Mononuclear cell (primary cell): Measurements from ENCODE around the gene SCCPDH. TPM values are rescaled to one million over a fixed set of nuclear protein-coding genes. Genes with fewer than 3 reads are reported as not detected.
"Not testable (repeated sequence)": the region's sequence is repeated elsewhere in the genome, so short reads cannot be mapped to it uniquely, and the experiment has no call there.

Experiments
- H3K27me3 ChIP-seq: 2 replicates; pipeline ENCODE4 v1.6.0; 2011; ENCODE audit warnings: low read length, control low read depth; ENCODE audit not compliant: insufficient read depth
- H3K4me1 ChIP-seq: 2 replicates; pipeline ENCODE4 v1.5.1; 2011; ENCODE audit warnings: mild to moderate bottlenecking, low read length, control low read depth; ENCODE audit not compliant: insufficient read depth
- H3K4me3 ChIP-seq: 2 replicates; pipeline ENCODE4 v1.5.1; 2011; ENCODE audit warnings: mild to moderate bottlenecking, low read length, moderate library complexity
- H3K9me3 ChIP-seq: 2 replicates; pipeline ENCODE4 v1.5.1; 2011; ENCODE audit warnings: low read depth, mild to moderate bottlenecking, control low read depth, low read length
- total RNA-seq: library from RNA; depleted of rRNA; stranded (reverse); fragments of >200 nt; gene quantifications from one replicate; pipeline ENCODE4 v1.2.3, GENCODE V29; 2012

Gene SCCPDH
- total RNA-seq, 1 donor, result 8.6 TPM

DNA sequence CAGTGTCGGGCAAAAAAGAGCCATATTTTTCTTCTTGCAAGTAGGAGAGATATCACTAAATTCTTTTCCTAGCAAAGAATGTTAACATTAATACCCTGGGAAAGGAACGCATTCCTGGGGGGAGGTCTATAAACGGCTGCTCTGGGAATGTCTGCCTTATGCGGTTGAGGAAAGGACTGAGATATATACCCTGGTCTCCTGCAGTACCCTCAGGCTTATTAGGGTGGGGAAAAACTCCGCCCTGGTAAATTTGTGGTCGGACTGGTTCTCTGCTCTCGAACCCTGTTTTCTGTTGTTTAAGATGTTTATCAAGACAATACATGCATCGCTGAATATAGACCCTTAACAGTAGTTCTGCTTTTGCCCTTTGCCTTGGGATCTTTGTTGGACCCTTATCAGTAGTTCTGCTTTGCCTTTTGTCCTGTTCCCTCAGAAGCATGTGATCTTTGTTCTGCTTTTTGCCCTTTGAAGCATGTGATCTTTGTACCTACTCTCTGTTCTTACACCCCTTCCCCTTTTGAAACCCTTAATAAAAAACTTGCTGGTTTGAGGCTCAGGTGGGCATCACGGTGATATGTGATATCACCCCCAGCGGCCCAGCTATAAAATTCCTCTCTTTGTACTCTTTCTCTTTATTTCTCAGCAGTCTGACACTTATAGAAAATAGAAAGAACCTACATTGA, 29.9 kb upstream of the SCCPDH start:
- peaks cover 15% of the 10 kb centered on the region for H3K4me1 ChIP-seq
- H3K4me3 ChIP-seq, H3K9me3 ChIP-seq, H3K27me3 ChIP-seq: not testable (repeated sequence)

DNA sequence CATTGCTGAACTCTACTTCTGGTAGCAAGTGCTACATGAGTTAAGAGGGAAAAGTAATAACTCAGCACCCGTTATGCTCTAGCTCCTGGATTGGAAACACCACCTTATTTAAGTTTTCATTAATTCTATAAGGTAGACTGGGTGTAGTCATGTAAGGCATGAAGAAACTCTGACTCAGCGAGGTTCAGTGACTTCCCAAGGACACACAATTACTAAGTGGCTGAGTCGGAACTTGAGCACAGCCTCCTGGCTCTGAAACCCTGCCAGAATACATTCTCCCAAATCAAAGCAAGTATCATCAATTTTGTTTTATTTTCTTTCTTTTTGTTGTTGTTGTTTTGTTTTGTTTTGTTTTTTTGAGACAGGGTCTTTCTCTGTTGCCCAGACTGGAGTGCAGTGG, 29.1 kb upstream of the SCCPDH start:
- Histone ChIP-seq H3K4me1 (peaks cover 13% of the 10 kb centered on the region), H3K4me3 (no peak overlapping the region), H3K9me3 (no peaks in the 10 kb centered on the region), H3K27me3 (no peaks in the 10 kb centered on the region)

DNA sequence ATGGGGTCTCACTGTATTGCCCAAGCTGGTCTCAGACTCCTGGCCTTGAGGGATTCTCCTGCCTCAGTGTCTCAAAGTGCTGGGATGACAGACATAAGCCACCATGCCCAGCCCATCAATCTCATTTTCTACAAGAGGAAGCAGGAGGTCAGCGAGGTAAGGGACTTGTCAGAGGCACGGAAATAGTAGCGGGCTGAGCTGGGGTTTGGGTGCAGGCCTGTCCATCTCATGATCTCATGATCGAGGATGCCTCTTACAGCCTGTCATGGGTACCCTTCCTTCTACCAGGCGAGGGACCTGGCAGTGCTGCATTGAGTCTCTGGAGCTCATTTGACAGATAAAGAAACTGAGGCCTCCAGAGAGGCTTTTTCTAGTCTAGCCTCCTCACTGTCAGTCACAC, 28.5 kb upstream of the SCCPDH start:
- H3K27me3 ChIP-seq, result no peaks in the 10 kb centered on the region
- H3K4me1 ChIP-seq, result peaks cover 13% of the 10 kb centered on the region
- no peaks in the 10 kb centered on the region for H3K9me3 ChIP-seq
- H3K4me3 ChIP-seq, result no peak overlapping the region

DNA sequence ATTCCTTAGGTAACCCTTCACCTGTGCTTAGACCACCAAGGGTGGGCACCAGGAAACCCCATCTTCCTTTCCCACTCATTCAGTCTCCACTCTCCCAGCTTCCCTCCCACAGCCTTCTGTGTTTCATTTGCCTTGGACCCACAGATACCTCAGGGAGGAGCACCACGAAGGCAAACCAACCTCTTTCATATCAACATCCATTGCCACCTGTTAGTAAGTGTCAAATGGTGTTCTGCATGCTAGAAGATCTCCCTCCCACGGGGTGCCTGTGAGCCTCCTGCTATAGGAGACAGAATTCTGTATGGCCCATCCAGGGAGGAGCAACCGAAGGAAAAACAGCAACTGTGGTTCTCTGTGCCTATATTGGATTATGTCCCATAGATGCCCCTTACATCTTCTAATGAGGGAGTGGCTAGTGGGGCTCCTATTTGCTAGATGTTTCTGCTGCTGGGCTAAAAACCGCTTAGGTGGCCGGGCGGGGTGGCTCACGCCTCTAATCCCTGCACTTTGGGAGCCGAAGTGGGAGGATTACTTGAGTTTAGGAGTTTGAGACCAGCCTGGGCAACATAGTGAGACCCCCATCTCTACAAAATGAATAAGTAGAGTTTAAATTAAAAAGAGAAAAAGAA, 25.6 kb upstream of the SCCPDH start:
- Histone ChIP-seq H3K9me3 (no peaks in the 10 kb centered on the region), H3K4me3 (no peak overlapping the region), H3K27me3 (no peaks in the 10 kb centered on the region), H3K4me1 (peaks cover 17% of the 10 kb centered on the region)

DNA sequence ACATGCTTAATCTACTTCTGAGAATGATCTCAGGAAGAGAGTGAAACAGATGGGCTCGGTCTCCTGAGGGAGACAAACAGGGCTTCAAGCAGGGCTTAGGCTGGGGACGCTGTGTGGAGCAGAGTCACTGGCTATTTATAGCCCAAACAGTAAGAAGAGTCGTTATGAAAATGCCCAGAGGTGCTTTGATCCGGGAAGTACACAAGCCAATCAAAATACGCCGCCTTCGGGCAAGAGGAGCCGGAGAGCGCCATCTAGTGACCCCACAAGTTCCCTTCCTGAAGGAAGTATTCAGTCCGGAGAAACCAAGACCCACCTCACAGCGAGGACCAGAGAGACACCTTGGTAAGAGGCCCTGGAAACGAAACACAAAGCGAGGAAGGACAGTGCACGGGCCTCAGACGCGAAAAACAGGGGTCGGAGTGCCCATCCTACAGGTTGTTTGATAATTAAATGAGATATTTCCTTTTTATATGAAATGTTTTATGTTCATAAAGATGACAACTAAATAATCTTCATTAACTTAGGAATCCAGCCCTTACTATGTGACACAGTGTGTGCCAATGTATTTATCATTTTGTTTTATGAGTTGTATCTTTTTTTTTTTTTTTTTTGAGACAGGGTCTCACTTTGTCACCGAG, 25.0 kb upstream of the SCCPDH start:
- Histone ChIP-seq H3K27me3 (no peaks in the 10 kb centered on the region), H3K9me3 (no peaks in the 10 kb centered on the region), H3K4me3 (no peak overlapping the region), H3K4me1 (peaks cover 23% of the 10 kb centered on the region)

DNA sequence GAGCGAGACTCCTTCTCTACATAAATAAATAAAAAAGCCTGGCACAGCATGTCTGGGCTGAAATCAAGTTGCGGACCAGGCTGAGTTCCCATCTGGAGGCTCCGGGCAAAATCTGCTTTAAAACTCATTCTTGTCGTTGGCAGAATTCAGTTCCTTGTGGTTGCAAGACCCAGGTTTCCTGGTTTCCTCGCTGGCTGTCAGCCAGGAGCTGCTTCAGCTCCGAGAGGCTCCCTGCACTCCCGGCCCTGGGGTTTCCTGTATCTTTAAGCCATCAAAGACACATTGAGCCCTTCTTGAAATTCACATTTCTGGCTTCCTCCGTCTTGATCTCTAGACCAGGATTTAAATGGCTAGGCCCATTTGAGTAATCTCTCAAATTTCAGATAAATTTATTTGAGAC, 20.6 kb upstream of the SCCPDH start:
- H3K4me3 ChIP-seq, result no peak overlapping the region
- H3K27me3 ChIP-seq, result no peaks in the 10 kb centered on the region
- H3K4me1 ChIP-seq, result peaks cover 58% of the 10 kb centered on the region
- H3K9me3 ChIP-seq, result no peaks in the 10 kb centered on the region

DNA sequence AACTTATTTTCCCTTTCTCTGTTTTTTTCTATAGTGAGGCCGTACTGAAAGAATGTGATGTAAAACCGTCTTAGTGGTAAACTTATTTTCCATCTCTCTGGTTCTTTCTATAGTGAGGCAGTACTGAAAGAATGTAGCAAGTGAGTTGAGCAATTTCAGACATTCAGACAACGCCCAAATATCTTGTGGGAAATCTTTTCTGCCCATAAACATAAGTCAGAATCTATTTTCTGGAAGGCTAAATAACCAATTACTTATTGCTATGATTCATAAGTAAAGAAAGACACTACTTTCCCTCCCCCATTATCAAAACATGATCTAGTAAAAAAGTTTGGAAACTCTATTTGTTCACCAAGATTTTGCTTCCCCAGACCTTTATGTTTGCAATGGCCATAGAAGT, 18.8 kb upstream of the SCCPDH start:
- H3K4me1 ChIP-seq, result peaks cover 66% of the 10 kb centered on the region
- no peaks in the 10 kb centered on the region for H3K9me3 ChIP-seq
- H3K27me3 ChIP-seq, result no peaks in the 10 kb centered on the region
- no peak overlapping the region for H3K4me3 ChIP-seq

DNA sequence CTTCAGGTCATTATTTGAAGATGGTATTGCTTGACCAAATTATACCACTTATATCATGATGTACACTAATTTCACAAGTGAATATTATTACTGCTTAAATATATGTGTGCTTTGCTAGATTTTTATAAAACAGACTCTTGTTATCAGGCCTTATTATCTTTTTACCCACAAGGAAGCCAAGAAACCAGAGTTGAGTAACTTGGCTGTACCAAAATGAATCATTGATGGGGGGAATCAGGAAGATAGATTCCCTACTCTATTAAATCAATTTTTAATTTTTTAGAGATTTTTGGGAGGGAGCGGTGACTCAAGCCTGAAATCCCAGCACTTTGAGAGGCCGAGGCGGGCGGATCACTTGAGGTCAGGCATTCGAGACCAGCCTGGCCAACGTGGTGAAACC, 16.0 kb upstream of the SCCPDH start:
- no peaks in the 10 kb centered on the region for H3K9me3 ChIP-seq
- H3K4me1 ChIP-seq, result peaks cover 67% of the 10 kb centered on the region
- no peaks in the 10 kb centered on the region for H3K27me3 ChIP-seq
- no peak overlapping the region for H3K4me3 ChIP-seq

DNA sequence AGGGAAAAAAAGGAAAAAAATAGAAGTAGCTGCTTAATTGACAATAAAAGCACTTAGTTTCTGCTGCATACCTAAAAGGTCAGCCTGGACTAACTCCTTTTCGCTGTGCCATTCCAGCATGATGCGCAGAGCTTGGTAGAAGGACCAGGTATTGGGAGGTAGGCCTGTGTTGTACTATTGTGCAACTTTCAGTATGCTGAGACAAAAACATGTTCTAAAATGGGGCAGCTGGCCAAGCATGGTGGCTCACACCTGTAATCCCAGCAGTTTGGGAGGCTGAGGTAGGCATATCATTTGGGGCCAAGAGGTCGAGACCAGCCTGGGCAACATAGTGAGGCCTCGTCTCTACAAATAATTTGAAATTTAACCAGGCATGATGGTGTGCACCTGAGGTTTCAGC, 15.0 kb upstream of the SCCPDH start:
- H3K27me3 ChIP-seq, result no peaks in the 10 kb centered on the region
- peaks cover 57% of the 10 kb centered on the region for H3K4me1 ChIP-seq
- H3K4me3 ChIP-seq, result no peak overlapping the region
- no peaks in the 10 kb centered on the region for H3K9me3 ChIP-seq

DNA sequence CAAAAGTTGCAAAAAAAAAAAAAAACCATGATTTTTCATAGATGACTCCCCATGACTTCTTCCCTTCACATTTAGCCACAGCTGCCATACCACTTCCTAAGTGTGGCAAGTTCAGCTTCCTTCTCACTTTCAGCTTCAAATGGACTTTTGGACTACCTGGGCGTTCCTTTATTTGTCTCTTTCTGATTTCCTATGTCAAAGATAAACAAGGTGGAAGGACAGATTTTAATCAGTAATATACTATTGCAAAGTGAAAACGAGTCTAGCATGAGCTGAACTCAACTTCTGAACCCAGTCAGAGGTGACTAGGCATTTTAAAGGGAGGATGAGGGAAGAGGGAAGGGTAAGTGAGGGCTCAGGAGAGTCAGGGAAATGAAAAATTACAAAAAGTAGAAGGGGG, 14.4 kb upstream of the SCCPDH start:
- Histone ChIP-seq H3K9me3 (no peaks in the 10 kb centered on the region), H3K4me1 (peaks cover 54% of the 10 kb centered on the region), H3K27me3 (no peaks in the 10 kb centered on the region), H3K4me3 (no peak overlapping the region)

DNA sequence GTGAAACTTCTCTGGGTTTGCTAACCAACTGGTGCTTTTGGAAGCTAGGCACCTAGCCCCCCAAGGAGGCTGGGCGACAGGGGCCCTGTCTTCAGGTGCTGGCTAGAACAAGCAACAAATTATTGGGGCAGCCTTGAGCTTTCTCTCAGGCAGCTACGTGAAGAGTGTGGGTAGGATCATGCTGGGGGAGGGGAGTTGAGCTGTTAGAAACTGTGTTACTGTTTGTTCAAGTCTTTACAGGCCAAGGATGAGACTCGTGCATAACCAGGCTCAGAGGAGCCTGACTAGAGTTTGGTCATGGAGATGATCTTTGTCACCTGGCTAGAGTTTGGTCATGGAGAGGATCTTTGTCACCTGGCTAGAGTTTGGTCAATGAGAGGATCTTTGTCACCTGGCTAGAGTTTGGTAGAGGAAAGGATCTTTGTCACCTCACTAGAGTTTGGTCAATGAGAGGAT, 12.6 kb upstream of the SCCPDH start:
- Histone ChIP-seq H3K9me3 (no peaks in the 10 kb centered on the region), H3K4me1 (peaks cover 38% of the 10 kb centered on the region), H3K4me3 (no peak overlapping the region), H3K27me3 (no peaks in the 10 kb centered on the region)

DNA sequence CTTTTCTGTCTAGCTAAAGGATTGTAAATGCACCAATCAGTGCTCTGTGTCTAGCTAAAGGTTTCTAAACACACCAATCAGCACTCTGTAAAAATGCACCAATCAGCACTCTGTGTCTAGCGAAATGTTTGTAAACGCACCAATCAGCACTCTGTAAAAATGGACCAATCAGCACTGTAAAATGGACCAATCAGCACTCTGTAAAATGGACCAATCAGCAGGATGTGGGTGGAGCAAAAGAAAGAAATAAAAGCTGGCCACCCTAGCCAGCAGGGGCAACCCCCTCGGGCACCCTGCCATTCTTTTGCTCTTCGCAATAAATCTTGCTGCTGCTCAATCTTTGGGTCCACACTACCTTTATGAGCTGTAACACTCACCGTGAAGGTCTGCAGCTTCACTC, 11.8 kb upstream of the SCCPDH start:
- H3K4me1 ChIP-seq, result peaks cover 30% of the 10 kb centered on the region
- H3K9me3 ChIP-seq, H3K27me3 ChIP-seq, H3K4me3 ChIP-seq: not testable (repeated sequence)

DNA sequence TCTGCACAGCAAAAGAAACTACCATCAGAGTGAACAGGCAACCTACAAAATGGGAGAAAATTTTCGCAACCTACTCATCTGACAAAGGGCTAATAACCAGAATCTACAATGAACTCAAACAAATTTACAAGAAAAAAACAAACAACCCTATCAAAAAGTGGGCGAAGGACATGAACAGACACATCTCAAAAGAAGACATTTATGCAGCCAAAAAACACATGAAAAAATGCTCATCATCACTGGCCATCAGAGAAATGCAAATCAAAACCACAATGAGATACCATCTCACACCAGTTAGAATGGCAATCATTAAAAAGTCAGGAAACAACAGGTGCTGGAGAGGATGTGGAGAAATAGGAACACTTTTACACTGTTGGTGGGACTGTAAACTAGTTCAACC, 4.8 kb upstream of the SCCPDH start:
- not testable (repeated sequence) for H3K27me3 ChIP-seq, H3K4me1 ChIP-seq, H3K9me3 ChIP-seq, H3K4me3 ChIP-seq

DNA sequence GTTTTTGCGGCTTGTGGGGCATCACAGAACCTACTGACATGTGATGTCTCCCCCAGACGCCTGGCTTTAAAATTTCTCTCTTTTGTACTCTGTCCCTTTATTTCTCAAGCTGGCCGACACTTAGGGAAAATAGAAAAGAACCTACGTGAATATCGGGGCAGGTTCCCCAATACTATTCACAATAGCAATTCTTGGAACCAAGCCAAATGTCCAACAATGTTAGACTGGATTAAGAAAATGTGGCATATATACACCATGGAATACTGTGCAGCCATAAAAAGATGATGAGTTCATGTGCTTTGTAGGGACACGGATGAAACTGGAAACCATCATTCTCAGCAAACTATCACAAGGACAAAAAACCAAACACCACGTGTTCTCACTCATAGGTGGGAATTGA, 3.4 kb upstream of the SCCPDH start:
- not testable (repeated sequence) for H3K27me3 ChIP-seq, H3K4me3 ChIP-seq, H3K9me3 ChIP-seq
- H3K4me1 ChIP-seq, result peaks cover 21% of the 10 kb centered on the region

DNA sequence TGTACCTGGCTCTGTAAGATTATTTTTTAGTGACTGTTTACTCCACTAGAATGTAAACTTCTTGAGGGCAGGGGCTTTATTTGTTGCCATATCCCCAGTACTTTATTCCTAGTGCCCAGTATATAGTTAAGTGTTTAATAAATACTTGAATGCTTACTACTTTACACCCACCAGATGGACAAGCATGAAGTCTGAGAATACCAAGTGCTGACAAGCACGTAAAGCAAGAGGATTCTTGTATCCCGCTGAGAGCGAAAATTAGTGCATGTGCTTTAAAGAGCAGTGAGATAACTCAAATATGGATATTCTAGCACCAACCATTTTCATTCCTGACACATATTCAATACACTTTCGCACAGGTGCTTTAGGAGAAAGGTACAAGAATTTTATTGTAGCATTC, 1.5 kb upstream of the SCCPDH start:
- H3K4me3 ChIP-seq, result no peak overlapping the region
- no peaks in the 10 kb centered on the region for H3K9me3 ChIP-seq
- peaks cover 33% of the 10 kb centered on the region for H3K4me1 ChIP-seq
- H3K27me3 ChIP-seq, result no peaks in the 10 kb centered on the region

DNA sequence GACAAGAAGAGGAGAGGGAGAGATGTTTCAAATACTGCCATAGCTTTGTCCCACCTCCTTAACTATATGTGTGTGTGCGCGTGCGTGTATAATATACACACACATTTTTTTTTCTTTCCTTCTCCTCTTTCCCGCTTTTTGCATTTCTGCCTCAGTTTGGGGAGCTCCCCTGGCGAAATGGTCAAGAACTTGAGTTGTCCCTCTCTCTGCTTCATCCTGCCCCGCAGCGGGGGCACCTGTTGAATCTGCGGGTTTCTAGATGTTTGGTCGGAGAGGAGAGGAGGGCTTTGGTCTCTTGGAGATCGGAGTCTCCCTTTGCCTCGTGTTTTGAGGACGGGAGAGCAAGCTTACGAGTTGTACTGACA, 504 bp downstream of the SCCPDH start:
- no peaks in the 10 kb centered on the region for H3K9me3 ChIP-seq
- peak overlapping the region; percentile 62 for H3K4me3 ChIP-seq
- no peaks in the 10 kb centered on the region for H3K27me3 ChIP-seq
- H3K4me1 ChIP-seq, result peaks cover 33% of the 10 kb centered on the region
